HCT116 (cell line): Measurements from ENCODE around the gene HESX1. TPM values are rescaled to one million over a fixed set of nuclear protein-coding genes. Genes with fewer than 3 reads are reported as not detected.

Experiments
- ATAC-seq: fragments of 200-7000 bp; cut with Tn5 transposase; 2 replicates; pipeline ENCODE4 v1.9.1; 2020; ENCODE audit warnings: mild to moderate bottlenecking, moderate library complexity
- BruUV-seq: library from RNA; stranded (reverse); fragments of 400-500 nt; replicated peaks from 2 replicates; lab custom pipeline; 2021; lab: Mats Ljungman, UMichigan
- CTCF ChIA-PET: fragments of 300-600 bp; sonication (Branson Sonifier 250); formaldehyde crosslinking; loops from one replicate; lab custom pipeline; 2021; ENCODE audit warnings: antibody characterized with exemption; lab: Charles Lee
- POLR2A ChIA-PET: fragments of 300-600, 350-600 bp; sonication (Branson Sonifier 250); formaldehyde crosslinking; loops from one replicate; lab custom pipeline; 2021; ENCODE audit warnings: antibody characterized with exemption; lab: Charles Lee
- RAD21 ChIA-PET, 2 experiments: fragments of 300-600 bp; sonication (Branson Sonifier 250); formaldehyde crosslinking; loops; one replicate each; lab custom pipeline; 2023; ENCODE audit warnings: low total read pairs in 2 of 2; ENCODE audit not compliant: uncharacterized antibody in 2 of 2, unreplicated experiment in 2 of 2, low non-redundant PET in 1 of 2; lab: Charles Lee
- DNase-seq: peaks from one replicate; pipeline ENCODE4 v3.0.0-alpha.2; 2010; ENCODE audit warnings: low read depth, low spot score
- H2AFZ ChIP-seq: fragments of 200-600 bp; shearing (Covaris generic), sonication (generic); 2 replicates; pipeline ENCODE4 v1.6.1; 2017; ENCODE audit warnings: low read depth, mixed run types, mixed read lengths, antibody characterized with exemption, low read length; ENCODE audit not compliant: poor library complexity, severe bottlenecking
- H3K27ac ChIP-seq: 2 replicates; pipeline ENCODE4 v1.5.1; 2012; ENCODE audit warnings: low read depth, low read length
- H3K27me3 ChIP-seq: fragments of 200-600 bp; sonication (generic); 2 replicates; pipeline ENCODE4 v1.6.1; 2016; ENCODE audit warnings: mixed run types, low read length, mixed read lengths; ENCODE audit not compliant: insufficient read depth
- H3K36me3 ChIP-seq, 2 experiments: fragments of 200-500 bp in 1 of 2; fragments of 200-600 bp in 1 of 2; sonication (Bioruptor generic) in 1 of 2; sonication (generic) in 1 of 2; 2 replicates each; pipeline versions ENCODE4 v1.5.1 to v1.6.1; 2014 to 2016; ENCODE audit warnings: low read length in 2 of 2, inconsistent platforms in 1 of 2, mixed read lengths in 1 of 2, mixed run types in 1 of 2; ENCODE audit not compliant: insufficient read depth in 2 of 2, control insufficient read depth in 1 of 2
- H3K4me1 ChIP-seq, 2 experiments: fragments of 200-600 bp in 1 of 2; sonication (generic) in 1 of 2; 2 replicates each; pipeline versions ENCODE4 v1.5.1 to v1.6.1; 2012 to 2017; ENCODE audit warnings: low read length in 2 of 2, inconsistent platforms in 1 of 2, mild to moderate bottlenecking in 1 of 2, mixed read lengths in 1 of 2, mixed run types in 1 of 2, moderate library complexity in 1 of 2; ENCODE audit not compliant: insufficient read depth in 2 of 2, control insufficient read depth in 1 of 2
- H3K4me2 ChIP-seq: fragments of 200-600 bp; sonication (generic); 2 replicates; pipeline ENCODE4 v1.6.1; 2017; ENCODE audit warnings: mixed run types, low read length, mixed read lengths
- H3K4me3 ChIP-seq, 2 experiments: fragments of 200-600 bp in 1 of 2; sonication (generic) in 1 of 2; replicated peaks in 1 of 2; 2 replicates each; pipeline ENCODE4 v1.5.1; 2011 to 2016; ENCODE audit warnings: low read length in 2 of 2, control low read depth in 1 of 2, low read depth in 1 of 2, mild to moderate bottlenecking in 1 of 2, mixed read lengths in 1 of 2, mixed run types in 1 of 2
- H3K79me2 ChIP-seq: fragments of 200-600 bp; sonication (generic); 2 replicates; pipeline ENCODE4 v1.6.1; 2017; ENCODE audit warnings: mild to moderate bottlenecking, mixed run types, low read length, moderate library complexity, mixed read lengths; ENCODE audit not compliant: insufficient read depth
- H3K9ac ChIP-seq: fragments of 200-600 bp; sonication (generic); 2 replicates; pipeline ENCODE4 v1.6.1; 2016; ENCODE audit warnings: low read length, mixed read lengths
- H3K9me2 ChIP-seq: fragments of 200-600 bp; sonication (generic), shearing (Covaris generic); 2 replicates; pipeline ENCODE4 v1.6.1; 2017; ENCODE audit warnings: mixed run types, mild to moderate bottlenecking, moderate library complexity; ENCODE audit not compliant: insufficient read depth
- H3K9me3 ChIP-seq, 2 experiments: fragments of 200-500 bp in 1 of 2; fragments of 200-600 bp in 1 of 2; sonication (Bioruptor generic) in 1 of 2; sonication (generic) in 1 of 2; 2 replicates each; pipeline ENCODE4 v1.6.1; 2014 to 2017; ENCODE audit warnings: low read length in 2 of 2, mixed read lengths in 2 of 2, inconsistent platforms in 1 of 2, low read depth in 1 of 2, mild to moderate bottlenecking in 1 of 2, mixed run types in 1 of 2, moderate library complexity in 1 of 2; ENCODE audit not compliant: control insufficient read depth in 1 of 2, insufficient read depth in 1 of 2
- H4K20me1 ChIP-seq: fragments of 200-600 bp; sonication (generic), shearing (Covaris generic); 2 replicates; pipeline ENCODE4 v1.6.1; 2017; ENCODE audit warnings: mixed run types, mild to moderate bottlenecking, moderate library complexity; ENCODE audit not compliant: insufficient read depth
- CBX3 ChIP-seq: IDR thresholded peaks from 2 replicates; pipeline ENCODE4 v1.6.1; 2012; ENCODE audit warnings: low read depth
- CTCF ChIP-seq, 3 experiments: fragments of 200-600 bp in 1 of 3; sonication (generic) in 1 of 3; IDR thresholded peaks in 2 of 3; conservative IDR thresholded peaks in 1 of 3; 2 replicates each; pipeline ENCODE4 v1.5.1; 2012 to 2017; ENCODE audit warnings: low read depth in 2 of 3, low read length in 2 of 3, antibody characterized with exemption in 1 of 3, borderline replicate concordance in 1 of 3, control low read depth in 1 of 3, mild to moderate bottlenecking in 1 of 3, mixed read lengths in 1 of 3, mixed run types in 1 of 3, moderate library complexity in 1 of 3; ENCODE audit not compliant: insufficient read depth in 1 of 3
- ELF1 ChIP-seq: IDR thresholded peaks from 2 replicates; pipeline ENCODE4 v1.6.1; 2012; ENCODE audit warnings: low read depth, borderline replicate concordance
- EZH2phosphoT487 ChIP-seq: fragments of 200-600 bp; IDR thresholded peaks from 2 replicates; pipeline ENCODE4 v1.6.1; 2018; ENCODE audit warnings: antibody characterized with exemption, borderline replicate concordance
- JUND ChIP-seq: IDR thresholded peaks from 2 replicates; pipeline ENCODE4 v1.6.1; 2012
- RAD21 ChIP-seq: IDR thresholded peaks from 2 replicates; pipeline ENCODE4 v1.6.1; 2012; ENCODE audit warnings: low read depth, mild to moderate bottlenecking
- SRF ChIP-seq: IDR thresholded peaks from 2 replicates; pipeline ENCODE4 v1.6.1; 2012; ENCODE audit warnings: low read depth
- YY1 ChIP-seq: IDR thresholded peaks from 2 replicates; pipeline ENCODE4 v1.6.1; 2011; ENCODE audit warnings: low read length, low read depth, moderate library complexity, mild to moderate bottlenecking; ENCODE audit not compliant: insufficient replicate concordance; ENCODE audit errors: extremely low read depth
- ZFX ChIP-seq: fragments of 450-650 bp; IDR thresholded peaks from 2 replicates; pipeline ENCODE4 v1.6.1; 2017
- ZNF274 ChIP-seq: fragments of 200-500 bp; sonication (Bioruptor generic); IDR thresholded peaks from 2 replicates; pipeline ENCODE4 v1.6.1; 2014; ENCODE audit warnings: mild to moderate bottlenecking, low read depth, low read length, inconsistent platforms
- intact Hi-C: fragments of 100-400 bp; cut with micrococcal nuclease; formaldehyde crosslinking; loops from 2 replicates; pipeline ENCODE4 v1.10.0; 2022
- total RNA-seq: library from RNA; stranded (reverse); gene quantifications from one replicate; pipeline ENCODE4 v1.2.1, GENCODE V29; 2021; ENCODE audit not compliant: unreplicated experiment

The HESX1 gene
- total RNA-seq, 1 experiment from 2014 or later = 2.1 TPM

- Histone ChIP-seq H3K4me1 (no peaks in the 10 kb centered on the region), H2AFZ (no peak overlapping the region), H3K4me3 (no peak overlapping the region), H4K20me1 (no peaks in the 10 kb centered on the region), H3K27ac (no peak overlapping the region), H3K9ac (no peak overlapping the region), H3K36me3 (no peaks in the 10 kb centered on the region), H3K27me3 (no peaks in the 10 kb centered on the region), H3K9me3 (no peaks in the 10 kb centered on the region; a peak in 1 of 4 replicates), H3K79me2 (no peaks in the 10 kb centered on the region), H3K4me2 (no peak overlapping the region), H3K9me2 (no peaks in the 10 kb centered on the region)
- DNase-seq (no peak), ATAC-seq (peak; percentile 82)
- intact Hi-C loops = loop anchor here (10.0 kb wide), 2 partner anchors 405 to 675 kb away; no protein-coding TSS in a partner anchor
- no TSS peak for BruUV-seq
- RAD21 ChIA-PET = no interaction called here
- TF ChIP-seq JUND (no peak), RAD21 (peak; percentile 76), ZNF274 (no peak), CBX3 (no peak), CTCF (IDR thresholded peaks at IDR 0.05 in 2 of 3, conservative IDR thresholded peaks at IDR 0.05 in 1 of 3; ENCODE audit: borderline replicate concordance in 1 of 3, insufficient read depth in 1 of 3, low read depth in 2 of 3, low read length in 2 of 3) (peak; percentile 42 to 52 (median 43); a peak in 5 of 6 replicates)
- POLR2A ChIA-PET = no interaction called here
- CTCF ChIA-PET = interaction anchor here (0.8 to 1.5 kb wide), 4 partner anchors 11 to 376 kb away, joined by 3 to 8 read pairs (median 3); partner anchors contain the start of gene PDE12
Observed at GRCh38 chr3:57179580-57180410, 20.0 kb downstream of the HESX1 start.

- BruUV-seq = no TSS peak
- H3K9me3 ChIP-seq = no peaks in the 10 kb centered on the region
- ChIA-PET POLR2A (no interaction called here), RAD21 (no interaction called here), CTCF (no interaction called here)
- H3K27ac ChIP-seq = no peak overlapping the region
- H3K9ac ChIP-seq = no peak overlapping the region
- ATAC-seq (no peak), DNase-seq (no peak)
- H3K4me3 ChIP-seq = no peak overlapping the region
- TF ChIP-seq JUND = no peak
- no peak for TF ChIP-seq EZH2phosphoT487
- no peak for TF ChIP-seq ELF1
- TF ChIP-seq ZFX = no peak
- TF ChIP-seq RAD21 = no peak
- TF ChIP-seq CTCF (IDR thresholded peaks at IDR 0.05 in 2 of 3, conservative IDR thresholded peaks at IDR 0.05 in 1 of 3; ENCODE audit: borderline replicate concordance in 1 of 3, insufficient read depth in 1 of 3, low read depth in 2 of 3, low read length in 2 of 3) = no peak
- TF ChIP-seq YY1 = no peak
- no peak for TF ChIP-seq SRF
- H4K20me1 ChIP-seq = no peaks in the 10 kb centered on the region
- H3K4me1 ChIP-seq = peaks cover 0 to under 1% of the 10 kb centered on the region in 2 experiments; a peak in 1 of 4 replicates
- no peaks in the 10 kb centered on the region for H3K9me2 ChIP-seq
- H2AFZ ChIP-seq = no peak overlapping the region
- no peaks in the 10 kb centered on the region for H3K36me3 ChIP-seq
- intact Hi-C loops = loop anchor here (10.0 kb wide), 2 partner anchors 409 to 679 kb away; no protein-coding TSS in a partner anchor
- no peaks in the 10 kb centered on the region for H3K79me2 ChIP-seq
- H3K4me2 ChIP-seq = no peak overlapping the region
- H3K27me3 ChIP-seq = no peaks in the 10 kb centered on the region
Observed at GRCh38 chr3:57176045-57176444, 23.7 kb downstream of the HESX1 start.
